Hematopoietic multipotent progenitor cell (in vitro differentiated cells): ENCODE results near the gene TSC22D3. TPM values are rescaled to one million over a fixed set of nuclear protein-coding genes. Genes with fewer than 3 reads are reported as not detected.
A peak's percentile ranks its signal among the peaks of the same experiment; 100 is the strongest.

ENCODE experiments used
- DNase-seq, 3 donors: peaks; one replicate each; pipeline ENCODE4 v3.0.0-alpha.2; 2011 to 2015; ENCODE audit warnings: low read depth in 2 of 3, low spot score in 2 of 3
- total RNA-seq: library from RNA; depleted of rRNA; stranded (reverse); fragments of >200 nt; gene quantifications from one replicate; pipeline ENCODE4 v1.2.3, GENCODE V29; 2012

Gene TSC22D3
- total RNA-seq, 1 donor = 347 TPM

- no peak for DNase-seq
These were observed 11.9 kb downstream of the TSC22D3 start for GRCh38 chrX:107763647-107764046.

GRCh38 chrX:107760304-107761077 lies 15.1 kb downstream of the TSC22D3 start:
- no peak for DNase-seq

GRCh38 chrX:107758231-107758766 lies 17.3 kb downstream of the TSC22D3 start:
- no peak for DNase-seq

GRCh38 chrX:107755721-107756120 lies 19.9 kb downstream of the TSC22D3 start:
- DNase-seq = no peak

- DNase-seq = peak in 1 of 3 donors; percentile 0
These were observed 22.4 kb downstream of the TSC22D3 start for GRCh38 chrX:107753187-107753586.

- DNase-seq = no peak
These were observed 22.9 kb downstream of the TSC22D3 start for GRCh38 chrX:107752714-107753113.

GRCh38 chrX:107752043-107752442 lies 23.5 kb downstream of the TSC22D3 start:
- no peak for DNase-seq

- DNase-seq = no peak
These were observed 24.6 kb downstream of the TSC22D3 start for GRCh38 chrX:107750861-107751445.

GRCh38 chrX:107750263-107750662 lies 25.3 kb downstream of the TSC22D3 start:
- DNase-seq = no peak

- DNase-seq = no peak
These were observed 27.1 kb downstream of the TSC22D3 start for GRCh38 chrX:107748506-107748905.

GRCh38 chrX:107747596-107748161 lies 27.9 kb downstream of the TSC22D3 start:
- DNase-seq = no peak

GRCh38 chrX:107744868-107745267 lies 30.7 kb downstream of the TSC22D3 start:
- no peak for DNase-seq

GRCh38 chrX:107743995-107744394 lies 31.6 kb downstream of the TSC22D3 start:
- no peak for DNase-seq

- DNase-seq = no peak
These were observed 32.8 kb downstream of the TSC22D3 start for GRCh38 chrX:107742700-107743191.

- DNase-seq = no peak
These were observed 34.2 kb downstream of the TSC22D3 start for GRCh38 chrX:107741404-107741790.

GRCh38 chrX:107739541-107739940 lies 36.0 kb downstream of the TSC22D3 start:
- DNase-seq = no peak

GRCh38 chrX:107738768-107739167 lies 36.8 kb downstream of the TSC22D3 start:
- DNase-seq = no peak

GRCh38 chrX:107738272-107738671 lies 37.3 kb downstream of the TSC22D3 start:
- no peak for DNase-seq

- no peak for DNase-seq
These were observed 38.6 kb downstream of the TSC22D3 start for GRCh38 chrX:107736781-107737531.

GRCh38 chrX:107734646-107735045 lies 40.9 kb downstream of the TSC22D3 start:
- DNase-seq = no peak

- DNase-seq = no peak
These were observed 41.9 kb downstream of the TSC22D3 start for GRCh38 chrX:107733686-107734085.
